Activated effector memory CD4-positive, alpha-beta T cell treated with anti-CD3 and anti-CD28 coated beads, Interleukin-2, amount 50 U/mL, for 16 hours (primary cell): ENCODE measurements around the gene ZNF438.

ENCODE experiments used
- DNase-seq: peaks from one replicate; pipeline ENCODE4 v3.0.0-alpha.2; 2020

The ZNF438 gene

GRCh38 chr10:30840395-30841050 lies 191.1 kb downstream of the ZNF438 start:
- no peak for DNase-seq

DNA sequence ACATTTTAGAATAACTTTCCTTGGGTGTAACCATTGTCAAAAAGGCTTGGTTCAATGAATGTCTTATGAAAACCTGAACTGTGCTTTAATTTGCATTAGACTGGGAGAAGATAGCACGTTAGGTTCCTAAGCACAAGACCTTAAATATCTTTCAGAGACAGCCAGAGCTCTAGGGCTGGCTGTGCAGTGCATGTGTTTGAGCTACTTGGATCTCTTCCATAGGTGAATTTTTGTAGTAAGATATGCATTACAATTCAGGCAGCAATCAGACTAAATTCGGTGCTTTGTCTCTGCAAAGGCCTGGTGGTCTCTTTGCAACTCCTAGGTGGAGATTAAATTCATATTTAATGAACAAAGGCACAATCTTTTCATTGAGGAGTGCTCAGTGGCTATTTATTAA lies 192.0 kb downstream of the ZNF438 start:
- DNase-seq = no peak

DNA sequence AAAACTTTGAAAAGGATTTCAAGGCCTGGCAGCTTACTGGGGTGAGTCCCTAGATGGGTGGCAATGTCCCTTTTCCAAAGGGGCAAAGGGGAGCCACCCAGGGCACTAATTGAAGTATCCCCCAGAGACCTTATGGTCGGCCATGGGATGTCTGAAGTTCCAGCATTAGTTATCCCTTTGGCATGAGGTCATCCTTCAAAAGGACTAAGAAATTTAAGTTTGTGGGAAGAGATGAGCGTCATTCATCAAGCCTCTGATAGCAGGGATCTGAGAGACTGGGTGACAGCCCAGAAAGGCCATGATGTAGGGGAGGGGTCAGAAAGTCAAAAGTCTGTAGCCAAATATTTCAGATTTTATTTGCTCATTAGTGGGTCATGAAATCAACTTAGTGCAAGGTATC lies 195.3 kb downstream of the ZNF438 start:
- DNase-seq = no peak

DNA sequence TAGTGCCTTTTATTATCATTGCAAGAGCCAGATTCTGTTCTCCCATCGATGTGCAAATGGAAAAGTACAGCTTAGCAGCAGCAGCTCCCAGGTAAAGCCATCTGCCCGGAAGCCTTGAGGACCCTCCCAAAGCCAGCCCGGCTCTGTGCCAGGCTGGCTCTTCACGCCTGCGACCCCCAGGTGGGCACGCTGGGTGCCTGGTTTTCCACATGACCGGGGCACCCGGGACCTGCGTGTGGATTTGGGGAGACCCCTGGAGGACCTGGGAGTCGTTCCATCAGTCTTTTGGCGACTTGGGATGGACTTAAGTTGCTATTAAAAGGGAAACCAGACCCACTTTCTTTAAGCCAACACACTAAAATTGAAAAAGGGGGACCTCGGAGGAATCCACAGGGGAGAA lies 196.5 kb downstream of the ZNF438 start:
- no peak for DNase-seq

DNA sequence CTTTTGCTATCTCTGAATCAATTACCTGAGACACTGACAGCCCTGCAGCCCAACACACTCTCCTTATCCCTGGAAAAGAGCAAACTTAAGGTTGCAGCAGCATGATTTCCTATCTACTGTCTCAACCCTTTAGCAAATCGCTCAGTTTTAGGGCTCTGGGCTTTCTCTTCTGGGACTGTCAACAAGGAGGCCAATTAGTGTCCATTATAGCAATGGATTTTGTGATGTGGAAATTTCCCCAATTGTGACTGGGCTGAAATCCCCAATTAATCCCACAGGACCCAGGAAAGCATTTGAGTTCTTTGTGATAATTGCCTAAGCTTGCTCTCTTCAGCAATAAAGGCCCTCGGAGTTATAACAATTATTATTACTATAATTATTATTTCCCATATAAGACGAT lies 197.0 kb downstream of the ZNF438 start:
- DNase-seq = no peak

DNA sequence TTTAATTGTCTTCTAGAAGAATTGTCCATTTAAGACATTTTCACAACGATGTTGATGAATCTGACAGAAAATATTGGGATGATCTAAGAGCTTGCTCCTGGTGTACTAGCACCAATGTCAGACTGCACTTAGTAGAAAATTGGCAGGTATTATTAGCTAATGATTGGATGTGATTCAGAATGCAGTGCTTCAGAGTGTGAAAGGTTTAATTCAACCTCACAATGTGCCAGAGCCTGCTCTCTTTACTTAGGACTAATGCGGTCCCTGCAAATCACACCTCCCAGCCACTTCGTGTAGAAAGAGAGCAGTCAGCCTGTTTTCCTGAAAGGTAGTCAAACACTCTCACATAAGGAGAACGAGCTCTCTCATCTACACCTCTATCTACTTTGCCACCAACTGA lies 197.5 kb downstream of the ZNF438 start:
- DNase-seq = no peak

DNA sequence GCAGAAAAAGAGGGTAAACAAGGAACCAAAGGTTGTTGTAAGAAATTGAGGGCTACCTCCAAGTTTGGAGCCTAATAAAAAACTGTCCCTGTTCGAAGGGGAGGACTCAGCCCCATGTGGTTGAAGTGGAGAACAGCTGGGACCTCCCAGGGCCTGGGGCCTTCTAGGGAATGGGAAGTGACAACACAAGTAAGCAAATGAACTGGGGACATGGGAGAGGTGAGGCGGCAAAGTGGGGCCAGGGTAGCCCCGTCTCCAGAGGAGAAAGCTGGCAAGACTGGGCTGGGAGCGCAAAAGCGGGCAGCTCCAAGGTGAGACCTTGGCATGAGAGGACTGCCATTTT lies 198.1 kb downstream of the ZNF438 start:
- no peak for DNase-seq

DNA sequence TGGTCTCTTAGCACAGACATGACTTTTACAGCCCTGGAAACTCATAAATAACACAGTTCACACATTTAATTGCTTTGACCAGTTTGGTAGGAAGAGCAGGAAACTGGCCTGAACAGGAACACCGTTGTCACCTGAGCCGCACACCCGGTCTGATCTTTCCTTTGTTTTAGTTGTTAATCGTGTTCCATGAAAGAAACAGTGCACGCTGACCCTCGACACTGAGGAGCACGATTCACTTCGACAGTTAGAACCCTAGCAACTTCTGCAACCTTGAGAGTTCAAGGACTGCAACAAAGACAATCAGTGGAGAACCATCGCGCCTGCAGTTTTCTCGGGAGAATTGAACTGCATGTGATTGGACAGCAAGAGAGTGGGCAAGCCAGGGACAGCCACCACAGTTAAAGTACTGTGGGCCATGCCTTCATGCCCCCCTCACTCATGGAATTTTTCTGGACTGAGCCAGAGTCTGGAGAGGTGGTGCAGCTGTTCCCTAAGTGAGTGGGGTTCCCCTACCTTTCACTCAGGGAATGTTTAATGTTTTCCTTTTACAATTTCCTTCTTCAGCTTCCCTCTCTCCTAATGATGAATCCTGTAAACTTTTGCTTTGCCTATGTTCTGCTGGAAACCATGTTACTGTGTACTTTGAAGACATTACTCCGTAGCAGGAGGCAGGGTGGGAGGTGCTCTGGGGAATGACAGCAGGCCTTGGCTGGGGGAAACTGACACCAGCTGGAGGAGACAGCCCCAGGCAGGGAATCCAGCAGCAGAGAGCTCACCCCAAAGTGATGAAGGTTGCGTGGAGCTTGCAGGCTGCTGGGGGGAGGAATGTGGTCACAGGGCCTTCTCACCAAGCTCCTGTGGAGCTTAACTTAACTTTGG lies 198.7 kb downstream of the ZNF438 start:
- no peak for DNase-seq

- DNase-seq = no peak
These were observed 199.5 kb downstream of the ZNF438 start for GRCh38 chr10:30832001-30832748.

DNA sequence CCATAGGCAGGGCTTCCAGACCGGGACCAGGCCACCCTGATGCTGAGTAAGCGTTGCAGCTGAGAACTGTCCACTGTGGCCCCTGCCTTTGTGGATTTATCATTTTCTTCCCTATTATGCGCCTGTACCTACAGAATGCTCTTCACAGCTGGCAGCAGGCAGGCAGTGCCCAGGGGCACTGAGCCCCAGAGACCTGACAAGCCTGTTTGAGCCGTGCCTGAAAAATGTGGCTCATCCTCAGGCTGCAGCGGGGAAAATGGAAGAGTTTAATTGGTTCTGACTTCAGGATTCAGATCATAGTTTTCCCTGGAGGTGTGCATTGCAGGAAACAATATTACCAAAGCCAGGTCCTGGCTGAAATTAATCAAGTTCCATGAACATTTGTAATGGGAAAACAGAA lies 200.2 kb downstream of the ZNF438 start:
- no peak for DNase-seq

DNA sequence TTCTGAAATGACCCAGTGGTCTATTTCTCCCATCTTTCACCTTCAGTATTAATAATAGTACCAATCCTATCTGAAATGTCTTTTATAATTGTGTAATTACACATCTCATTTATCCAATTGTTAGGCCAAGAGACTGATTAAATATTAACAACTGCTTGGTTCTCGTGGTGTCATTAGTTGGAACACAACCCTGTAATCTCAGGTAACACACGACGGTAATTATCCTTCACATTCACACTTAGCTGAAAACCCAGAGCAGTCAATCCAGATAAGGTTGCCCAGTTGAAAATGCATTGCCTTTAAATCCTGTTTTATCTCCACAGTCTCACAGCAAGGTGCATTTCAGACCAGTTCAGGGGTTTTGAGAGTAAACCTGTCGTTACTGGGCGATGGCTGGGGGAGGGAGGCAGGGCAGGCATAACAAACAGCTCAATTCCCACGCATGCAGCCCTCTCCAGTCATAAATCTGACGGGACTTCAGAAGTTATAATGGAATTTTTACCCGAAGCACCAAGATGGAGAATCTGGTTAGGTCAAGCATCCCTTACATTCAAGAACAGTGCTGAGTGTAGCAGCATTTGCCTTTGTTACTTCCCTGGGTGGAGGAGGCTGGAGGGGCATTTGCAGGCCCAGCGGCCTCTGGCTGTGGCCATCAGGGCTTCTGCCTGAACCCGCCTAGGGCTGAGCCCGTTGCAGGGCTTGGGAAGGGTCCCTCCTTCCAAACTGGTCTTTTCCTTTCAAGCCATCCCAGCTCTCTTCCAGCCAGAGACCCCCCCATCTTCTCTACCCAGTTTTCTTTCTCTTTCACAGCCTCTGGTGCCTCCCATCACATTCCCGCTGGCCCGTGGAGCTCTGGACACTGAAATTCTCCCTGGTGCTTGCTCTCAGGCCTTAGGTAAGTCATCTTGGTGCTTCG lies 201.1 kb downstream of the ZNF438 start:
- DNase-seq = no peak

GRCh38 chr10:30829901-30830300 lies 201.8 kb downstream of the ZNF438 start:
- DNase-seq = no peak

DNA sequence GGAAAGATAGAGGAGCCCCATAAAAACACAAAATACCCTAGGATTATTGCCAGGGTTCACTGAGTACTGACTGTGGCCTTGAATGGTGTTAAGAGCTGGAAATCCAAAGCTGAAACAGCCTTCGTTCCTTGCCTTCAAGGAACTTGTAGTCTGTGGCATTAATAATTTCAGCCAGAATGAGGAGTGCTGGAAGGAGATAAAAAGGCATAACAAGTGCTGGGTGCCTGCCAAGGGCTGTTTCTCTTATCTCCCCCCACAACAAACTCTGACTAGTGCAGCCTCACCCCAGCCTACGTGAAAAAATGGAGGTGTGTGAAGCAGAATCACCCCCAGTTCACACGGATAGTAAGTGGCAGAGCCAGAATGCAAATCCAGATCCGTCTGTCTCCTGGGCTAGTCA lies 203.0 kb downstream of the ZNF438 start:
- no peak for DNase-seq

DNA sequence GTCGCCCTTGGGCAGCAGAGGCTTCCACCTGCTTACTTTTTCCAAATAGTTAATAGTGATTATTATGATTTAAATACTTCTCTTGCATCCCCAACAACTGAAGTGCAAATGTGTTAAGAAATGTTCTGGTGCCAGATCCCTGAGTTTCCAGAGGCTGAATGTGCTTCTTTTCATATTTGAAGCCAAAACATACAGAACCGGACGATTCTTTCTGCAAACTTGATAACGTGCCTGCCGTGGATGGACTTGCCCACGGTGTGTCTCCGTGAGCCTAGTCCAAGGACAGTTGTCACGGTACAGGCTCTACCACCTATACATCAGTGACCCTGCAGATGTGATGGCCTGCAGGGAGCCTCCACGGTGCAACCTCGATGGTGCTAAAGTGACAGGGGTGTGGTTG lies 203.5 kb downstream of the ZNF438 start:
- DNase-seq = no peak

DNA sequence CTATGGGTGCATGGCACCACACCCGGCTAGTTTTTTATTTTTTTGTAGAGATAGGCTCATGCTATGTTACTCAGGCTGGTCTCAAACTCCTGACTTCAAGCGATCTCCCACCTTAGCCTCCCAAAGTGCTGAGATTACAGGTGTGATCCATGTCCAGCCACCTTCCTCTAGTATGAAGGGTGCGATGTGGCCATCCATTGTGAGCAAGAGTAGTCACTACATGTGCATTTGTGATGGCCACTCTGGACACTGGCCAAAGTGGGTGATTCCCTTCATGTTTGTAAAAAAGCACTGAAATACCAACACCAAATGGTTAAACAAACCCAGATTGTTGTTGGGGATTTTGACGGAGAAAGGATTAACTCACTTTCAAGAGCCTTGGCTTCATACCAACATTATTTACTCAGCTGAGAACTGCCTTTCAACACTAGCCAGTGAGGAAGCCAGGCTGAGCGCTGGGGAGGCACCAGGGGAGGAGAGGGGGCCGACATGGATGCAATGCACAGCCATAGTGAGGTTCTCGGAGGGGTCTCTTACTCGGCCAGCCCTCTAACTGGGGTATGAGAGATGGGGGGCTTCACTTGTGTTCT lies 204.0 kb downstream of the ZNF438 start:
- no peak for DNase-seq

GRCh38 chr10:30826679-30827078 lies 205.0 kb downstream of the ZNF438 start:
- DNase-seq = no peak

DNA sequence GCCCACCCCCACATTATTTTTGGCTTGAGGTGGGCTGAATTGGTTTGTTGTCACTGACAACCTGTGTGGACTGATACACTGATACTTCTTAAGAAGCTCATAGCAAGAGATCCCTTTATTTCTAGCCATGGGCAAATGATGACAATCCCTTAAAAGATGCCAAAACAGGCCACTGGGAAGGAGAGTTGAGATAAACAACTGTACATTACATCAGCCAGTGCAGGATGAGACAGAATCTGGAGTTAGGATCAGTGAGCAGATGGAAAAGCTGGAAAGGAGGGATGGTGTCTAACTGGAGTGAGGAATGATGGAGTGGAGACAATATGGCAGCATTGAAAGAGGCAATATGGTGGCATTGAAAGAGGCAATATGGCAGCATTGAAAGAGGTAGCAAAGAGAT lies 206.2 kb downstream of the ZNF438 start:
- no peak for DNase-seq

DNA sequence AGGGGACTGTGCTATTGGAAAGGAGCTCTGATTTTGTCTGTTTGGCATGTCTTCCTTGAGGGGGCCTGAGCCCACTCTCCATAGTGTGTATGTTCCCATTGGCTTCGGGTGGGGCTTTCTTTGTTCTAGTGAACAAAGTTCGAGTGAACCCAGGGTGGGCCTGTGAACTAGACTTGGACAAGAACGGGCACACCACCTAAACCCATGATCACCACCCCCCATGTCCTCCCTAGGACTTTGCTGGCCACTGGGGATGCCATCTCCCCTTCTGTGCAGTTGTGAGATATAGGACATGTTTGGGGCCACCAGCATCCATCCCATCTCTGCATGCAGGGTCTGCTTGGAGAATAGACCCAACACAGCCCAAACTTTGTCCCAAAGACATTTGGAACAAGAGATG lies 206.6 kb downstream of the ZNF438 start:
- DNase-seq = no peak

DNA sequence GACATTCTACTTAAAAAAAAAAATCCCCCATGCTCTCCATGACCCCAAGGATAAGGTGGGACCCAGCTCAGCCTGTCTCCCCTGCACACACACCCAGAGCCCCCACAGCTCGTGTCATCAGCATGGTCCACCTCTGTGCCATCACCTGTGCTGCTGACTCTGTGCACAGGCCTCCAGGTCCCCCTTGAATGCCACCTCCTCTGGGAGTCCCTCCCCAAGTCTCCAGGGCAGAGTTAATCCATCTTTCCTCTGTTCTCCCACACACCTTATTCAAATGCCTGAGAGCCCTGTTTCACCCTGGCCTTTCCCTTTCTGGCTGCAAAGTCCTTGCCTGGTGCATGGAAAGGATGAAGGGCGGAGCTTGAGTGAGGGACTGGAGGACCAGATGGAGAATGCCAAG lies 208.0 kb downstream of the ZNF438 start:
- DNase-seq = peak; percentile 37

- DNase-seq = no peak
These were observed 208.8 kb downstream of the ZNF438 start for GRCh38 chr10:30822693-30823465.

GRCh38 chr10:30821994-30822692 lies 209.5 kb downstream of the ZNF438 start:
- peak; percentile 42 for DNase-seq
